CD4-positive, alpha-beta T cell (primary cell): ENCODE results near the gene ZCCHC7. TPM values are rescaled to one million over a fixed set of nuclear protein-coding genes. Genes with fewer than 3 reads are reported as not detected.

ENCODE experiments used
- ATAC-seq: fragments of 200-7000 bp; cut with Tn5 transposase; one replicate; pipeline ENCODE4 v1.10.0; 2022; ENCODE audit warnings: mild to moderate bottlenecking; ENCODE audit not compliant: poor library complexity
- CTCF ChIA-PET: fragments of 350-600 bp; sonication (Branson Sonifier 250); formaldehyde crosslinking; loops from one replicate; lab custom pipeline; 2021; ENCODE audit warnings: antibody characterized with exemption, inconsistent platforms; lab: Charles Lee
- POLR2A ChIA-PET: fragments of 350-600 bp; sonication (Branson Sonifier 250); formaldehyde crosslinking; loops from one replicate; lab custom pipeline; 2021; ENCODE audit warnings: antibody characterized with exemption, inconsistent platforms; lab: Charles Lee
- DNase-seq, 14 experiments: peaks; one replicate each; pipeline ENCODE4 v3.0.0-alpha.2; 2013 to 2020; ENCODE audit warnings: mixed read lengths in 2 of 14
- H3K27ac ChIP-seq, 2 donors: one replicate each; pipeline versions ENCODE4 v1.5.1 to v1.7.0; 2013; ENCODE audit warnings: low read length in 2 of 2, low read depth in 1 of 2, mild to moderate bottlenecking in 1 of 2
- H3K27me3 ChIP-seq, 2 experiments: 1 replicate in 1 of 2; 2 replicates in 1 of 2; pipeline versions ENCODE4 v1.6.1 to v1.7.0; 2013; ENCODE audit warnings: low read length in 2 of 2, control low read depth in 1 of 2, mild to moderate bottlenecking in 1 of 2, moderate library complexity in 1 of 2; ENCODE audit not compliant: insufficient read depth in 2 of 2, control insufficient read depth in 1 of 2
- H3K36me3 ChIP-seq: one replicate; pipeline ENCODE4 v1.6.1; 2013; ENCODE audit warnings: low read length, control low read depth; ENCODE audit not compliant: insufficient read depth
- H3K4me1 ChIP-seq: one replicate; pipeline ENCODE4 v1.6.1; 2013; ENCODE audit warnings: low read length, control low read depth; ENCODE audit not compliant: insufficient read depth
- H3K4me3 ChIP-seq: one replicate; pipeline ENCODE4 v1.5.1; 2013; ENCODE audit warnings: mild to moderate bottlenecking, low read length, moderate library complexity
- H3K9me3 ChIP-seq, 2 experiments: 1 replicate in 1 of 2; 2 replicates in 1 of 2; pipeline versions ENCODE4 v1.6.1 to v1.7.0; 2013; ENCODE audit warnings: low read length in 2 of 2, mild to moderate bottlenecking in 2 of 2, control low read depth in 1 of 2, moderate library complexity in 1 of 2; ENCODE audit not compliant: control insufficient read depth in 1 of 2, insufficient read depth in 1 of 2
- H3K27ac Mint-ChIP-seq: one replicate; pipeline ENCODE4 v1.8.0; 2020; ENCODE audit warnings: mixed read lengths
- H3K27me3 Mint-ChIP-seq: one replicate; pipeline ENCODE4 v1.8.0; 2021; ENCODE audit warnings: mixed read lengths
- H3K36me3 Mint-ChIP-seq: one replicate; pipeline ENCODE4 v1.8.0; 2021; ENCODE audit warnings: low read depth, mixed read lengths
- H3K4me1 Mint-ChIP-seq: one replicate; pipeline ENCODE4 v1.8.0; 2021; ENCODE audit warnings: low read depth, mixed read lengths
- H3K4me3 Mint-ChIP-seq: one replicate; pipeline ENCODE4 v1.8.0; 2020; ENCODE audit warnings: mild to moderate bottlenecking, mixed read lengths
- H3K9me3 Mint-ChIP-seq: one replicate; pipeline ENCODE4 v1.8.0; 2020; ENCODE audit warnings: mixed read lengths
- intact Hi-C, 2 experiments: fragments of 100-400 bp; cut with DNase I in 1 of 2; cut with micrococcal nuclease in 1 of 2; formaldehyde crosslinking; loops; one replicate each; pipeline versions ENCODE4 v1.15.1 to v1.9.0; 2023 to 2025; cut with DNase I, micrococcal nuclease
- total RNA-seq, 174 experiments: library from RNA in 2 of 174; stranded (reverse) in 2 of 174; gene quantifications; one replicate each; pipeline ENCODE4 v1.2.3 and lab custom pipeline; 2021 to 2026
- TF ChIP-seq, protein P1 (sequence below): fragments of 200-600 bp; IDR thresholded peaks from one replicate; pipeline ENCODE4 v1.8.0; 2022; ENCODE audit warnings: antibody characterized with exemption, mild to moderate bottlenecking

Gene ZCCHC7
- total RNA-seq, 2 experiments from 2014 or later = 40.7 to 41.0 TPM

- no peak overlapping the region for H3K4me3 Mint-ChIP-seq
- no peak for ATAC-seq
- DNase-seq = no peak
- TF ChIP-seq, protein P1, sequence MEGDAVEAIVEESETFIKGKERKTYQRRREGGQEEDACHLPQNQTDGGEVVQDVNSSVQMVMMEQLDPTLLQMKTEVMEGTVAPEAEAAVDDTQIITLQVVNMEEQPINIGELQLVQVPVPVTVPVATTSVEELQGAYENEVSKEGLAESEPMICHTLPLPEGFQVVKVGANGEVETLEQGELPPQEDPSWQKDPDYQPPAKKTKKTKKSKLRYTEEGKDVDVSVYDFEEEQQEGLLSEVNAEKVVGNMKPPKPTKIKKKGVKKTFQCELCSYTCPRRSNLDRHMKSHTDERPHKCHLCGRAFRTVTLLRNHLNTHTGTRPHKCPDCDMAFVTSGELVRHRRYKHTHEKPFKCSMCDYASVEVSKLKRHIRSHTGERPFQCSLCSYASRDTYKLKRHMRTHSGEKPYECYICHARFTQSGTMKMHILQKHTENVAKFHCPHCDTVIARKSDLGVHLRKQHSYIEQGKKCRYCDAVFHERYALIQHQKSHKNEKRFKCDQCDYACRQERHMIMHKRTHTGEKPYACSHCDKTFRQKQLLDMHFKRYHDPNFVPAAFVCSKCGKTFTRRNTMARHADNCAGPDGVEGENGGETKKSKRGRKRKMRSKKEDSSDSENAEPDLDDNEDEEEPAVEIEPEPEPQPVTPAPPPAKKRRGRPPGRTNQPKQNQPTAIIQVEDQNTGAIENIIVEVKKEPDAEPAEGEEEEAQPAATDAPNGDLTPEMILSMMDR = no peak
- ChIA-PET POLR2A (no interaction called here), CTCF (no interaction called here)
- no peaks in the 10 kb centered on the region for H3K27me3 Mint-ChIP-seq
- intact Hi-C loops = no loop called here
- H3K27ac Mint-ChIP-seq = no peak overlapping the region
- H3K4me3 ChIP-seq = no peak overlapping the region
- H3K27ac ChIP-seq = no peak overlapping the region
- H3K27me3 ChIP-seq = no peaks in the 10 kb centered on the region
- H3K4me1 ChIP-seq = no peaks in the 10 kb centered on the region
- H3K36me3 ChIP-seq = peaks cover 10% of the 10 kb centered on the region
- no peaks in the 10 kb centered on the region for H3K9me3 ChIP-seq
- peaks cover 65% of the 10 kb centered on the region for H3K36me3 Mint-ChIP-seq
- H3K9me3 Mint-ChIP-seq = no peaks in the 10 kb centered on the region
- H3K4me1 Mint-ChIP-seq = peaks cover 15% of the 10 kb centered on the region
These were observed 133.1 kb downstream of the ZCCHC7 start for GRCh38 chr9:37253377-37253937.

DNA sequence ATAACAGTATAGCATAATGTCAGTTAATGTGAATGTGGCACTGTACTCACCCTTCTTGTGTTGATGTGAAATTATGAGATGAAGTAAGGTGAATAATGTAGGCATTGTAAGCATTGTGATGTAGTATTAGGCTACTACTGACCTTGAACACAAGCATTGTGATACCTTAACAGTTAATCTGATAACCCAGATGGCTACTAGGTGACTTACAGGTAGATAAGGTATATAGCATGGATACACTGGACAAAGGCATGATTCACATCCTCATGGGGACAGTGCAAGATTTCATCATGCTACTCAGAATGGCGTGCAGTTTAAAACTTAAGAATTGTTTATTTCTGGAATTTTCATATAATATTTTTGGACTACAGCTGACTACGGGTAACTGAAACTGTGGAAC lies 134.8 kb downstream of the ZCCHC7 start:
- ChIA-PET POLR2A (interaction anchor here (0.7 kb wide), 1 partner anchor 15 kb away, joined by 3 read pairs; no protein-coding TSS in a partner anchor), CTCF (no interaction called here)
- peaks cover 54% of the 10 kb centered on the region for H3K36me3 Mint-ChIP-seq
- DNase-seq (no peak), ATAC-seq (no peak)
- TF ChIP-seq, protein P1 = no peak
- Histone ChIP-seq H3K9me3 (no peaks in the 10 kb centered on the region), H3K4me1 (no peaks in the 10 kb centered on the region), H3K27me3 (no peaks in the 10 kb centered on the region), H3K27ac (no peak overlapping the region), H3K4me3 (no peak overlapping the region), H3K36me3 (peaks cover 6% of the 10 kb centered on the region)
- H3K27ac Mint-ChIP-seq = no peak overlapping the region
- peaks cover 11% of the 10 kb centered on the region for H3K4me1 Mint-ChIP-seq
- no peaks in the 10 kb centered on the region for H3K9me3 Mint-ChIP-seq
- no peaks in the 10 kb centered on the region for H3K27me3 Mint-ChIP-seq
- H3K4me3 Mint-ChIP-seq = no peak overlapping the region
- intact Hi-C loops = no loop called here

DNA sequence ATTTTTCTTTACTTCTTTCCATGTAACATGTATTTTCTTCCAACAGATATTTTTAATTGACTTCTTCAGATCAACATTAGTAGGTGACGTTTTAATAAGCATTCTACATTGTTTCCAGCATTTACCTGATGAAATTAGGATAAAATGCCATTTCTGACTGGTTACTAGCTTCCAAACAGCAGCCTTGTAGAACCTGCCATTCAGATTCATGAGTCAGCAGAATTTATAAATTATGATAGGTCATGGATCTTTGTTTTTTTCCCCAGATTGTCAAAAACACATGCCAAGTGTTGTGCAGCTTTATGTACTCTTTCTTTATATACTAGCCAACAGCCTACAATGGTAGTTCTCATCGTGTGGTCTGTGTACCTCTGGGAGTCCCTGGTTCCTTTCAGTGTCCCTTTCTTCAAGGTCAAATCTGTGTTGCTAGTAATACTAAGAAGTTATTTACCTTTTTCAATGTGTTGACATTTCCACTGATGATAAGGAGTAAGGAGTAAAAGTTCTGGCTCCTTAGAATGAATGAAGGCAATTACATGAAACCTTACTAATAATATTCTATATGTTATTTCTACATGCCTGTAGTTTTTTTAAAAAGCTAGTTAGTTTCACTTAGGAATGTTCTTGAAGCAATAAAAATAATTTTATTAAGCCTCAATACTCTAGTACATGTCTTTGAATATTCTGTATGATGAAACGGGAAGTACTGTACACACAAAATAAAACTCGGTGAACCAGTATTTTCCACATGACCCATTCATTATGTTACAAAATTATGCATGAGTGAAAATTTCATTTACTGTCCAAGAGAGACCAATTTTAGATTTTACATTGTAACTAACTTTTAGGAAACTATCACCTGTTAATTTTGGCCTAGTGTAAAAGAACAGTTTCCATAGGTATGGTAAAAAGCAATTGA lies 135.8 kb downstream of the ZCCHC7 start:
- POLR2A ChIA-PET = interaction anchor here (0.7 kb wide), 1 partner anchor 14 kb away, joined by 3 read pairs; no protein-coding TSS in a partner anchor
- Histone ChIP-seq H3K27me3 (no peaks in the 10 kb centered on the region), H3K36me3 (peaks cover 10% of the 10 kb centered on the region), H3K4me3 (no peak overlapping the region), H3K27ac (no peak overlapping the region), H3K9me3 (no peaks in the 10 kb centered on the region), H3K4me1 (no peaks in the 10 kb centered on the region)
- TF ChIP-seq, protein P1 = no peak
- no peak overlapping the region for H3K27ac Mint-ChIP-seq
- peaks cover 11% of the 10 kb centered on the region for H3K4me1 Mint-ChIP-seq
- DNase-seq = no peak
- H3K36me3 Mint-ChIP-seq = peaks cover 46% of the 10 kb centered on the region
- no peaks in the 10 kb centered on the region for H3K27me3 Mint-ChIP-seq
- intact Hi-C loops = no loop called here
- H3K9me3 Mint-ChIP-seq = no peaks in the 10 kb centered on the region
- no peak for ATAC-seq
- no peak overlapping the region for H3K4me3 Mint-ChIP-seq
- CTCF ChIA-PET = no interaction called here
